ENCODE data around the gene GRAMD4. TPM values are rescaled to one million over a fixed set of nuclear protein-coding genes. Genes with fewer than 3 reads are reported as not detected.

Gene GRAMD4
- total and polyA plus RNA-seq, 2 experiments from 2014 or later, result 2.9 to 10.6 TPM

DNA sequence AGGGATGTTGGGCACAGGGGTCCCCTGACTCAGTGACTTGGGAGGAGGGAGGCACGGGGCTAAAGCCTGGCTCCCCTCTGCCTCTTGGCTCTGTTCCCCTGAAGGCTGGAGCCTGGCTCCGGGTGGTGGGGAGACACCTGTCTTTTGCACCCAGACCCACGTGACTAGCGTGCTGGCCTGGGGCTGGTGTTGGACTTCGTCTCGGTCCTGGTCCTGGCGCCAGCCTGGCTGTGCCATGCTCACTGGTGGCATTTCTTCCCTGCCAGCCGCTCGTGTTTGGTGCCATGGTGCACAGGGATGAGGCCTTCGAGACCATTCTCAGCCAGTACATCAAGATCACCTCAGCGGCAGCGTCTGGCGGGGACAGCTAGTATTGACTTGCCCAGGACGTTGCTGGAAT lies 56.7 kb downstream of the GRAMD4 start:
- no peak overlapping the region for H3K27ac ChIP-seq
- H3K9me2 ChIP-seq (ENCODE audit: insufficient read depth), result no peaks in the 10 kb centered on the region
- H3K9me3 ChIP-seq (ENCODE audit: low read depth), result no peaks in the 10 kb centered on the region
- H3K4me1 ChIP-seq (ENCODE audit: insufficient read depth), result peaks cover 12% of the 10 kb centered on the region
- H3K27me3 ChIP-seq (replicated peaks; ENCODE audit: insufficient read depth), result no peaks in the 10 kb centered on the region
- no peaks in the 10 kb centered on the region for H3K79me2 ChIP-seq (ENCODE audit: insufficient read depth)
- no peaks in the 10 kb centered on the region for H3K36me3 ChIP-seq (ENCODE audit: low read depth)
- no peaks in the 10 kb centered on the region for H4K20me1 ChIP-seq (ENCODE audit: insufficient read depth)
- 0 out of 2 replicates have a peak, but pooled peaks cover 5% of the 10 kb centered on the region for H3F3A ChIP-seq (ENCODE audit: insufficient read depth)
- WGBS, 2 experiments (ENCODE audit: low coverage in 1 of 2, low lambda C conversion rate in 2 of 2, missing lambda C conversion rate in 2 of 2), result 86 to 89% methylated on average over 14 of the region's 14 CpGs
- in situ Hi-C loops (cut with MboI), result no loop called here
- DNase-seq, result no peak
- no peak overlapping the region for H3K4me3 ChIP-seq
- H3K4me2 ChIP-seq (ENCODE audit: unreplicated experiment), result no peak overlapping the region
- no peak overlapping the region for H2AFZ ChIP-seq
- TF ChIP-seq EZH2phosphoT487 (IDR thresholded peaks at IDR 0.05; ENCODE audit: insufficient read depth, low read depth), result no peak
- TF ChIP-seq EZH2 (IDR thresholded peaks at IDR 0.05; ENCODE audit: insufficient read depth, poor library complexity, severe bottlenecking), result no peak
- no peak overlapping the region for H3K9ac ChIP-seq

DNA sequence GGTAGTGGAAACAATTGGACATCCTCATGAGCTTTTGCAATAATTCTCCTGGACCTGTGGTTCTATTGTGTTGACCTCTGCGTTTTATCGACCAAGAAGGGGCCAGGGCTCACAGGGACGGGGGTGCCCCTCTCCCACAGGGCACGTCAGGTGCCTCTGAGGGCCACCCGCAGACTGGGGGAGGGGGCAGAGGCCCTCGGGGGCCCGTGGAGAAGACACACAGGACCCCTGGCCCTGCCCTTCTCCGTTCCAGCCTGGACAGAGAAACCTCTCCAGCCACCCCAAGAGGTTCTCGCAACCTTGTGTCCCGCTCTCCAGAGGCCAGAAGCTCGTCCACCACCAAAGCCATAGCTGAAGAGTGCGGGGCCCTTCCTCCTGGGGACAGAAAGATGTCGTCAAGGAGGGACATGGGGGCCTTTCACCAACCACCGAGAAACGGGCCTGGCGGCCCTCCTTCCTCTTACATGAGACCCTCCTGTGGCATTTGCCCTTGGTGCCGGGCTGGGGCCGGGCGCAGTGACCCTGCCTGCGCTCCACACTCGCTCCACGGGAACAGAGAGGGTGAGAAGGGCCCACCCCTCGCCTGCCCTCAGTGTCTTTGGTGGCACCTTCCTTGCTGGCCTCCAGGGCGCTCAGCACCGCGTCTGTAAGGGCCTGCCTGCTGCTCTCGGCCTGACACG lies 57.3 kb downstream of the GRAMD4 start:
- TF ChIP-seq EZH2phosphoT487 (IDR thresholded peaks at IDR 0.05; ENCODE audit: insufficient read depth, low read depth), result no peak
- TF ChIP-seq EZH2 (IDR thresholded peaks at IDR 0.05; ENCODE audit: insufficient read depth, poor library complexity, severe bottlenecking), result no peak
- 91 to 94% methylated on average over 27 to 28 of the region's 28 CpGs for WGBS, 2 experiments (ENCODE audit: low coverage in 1 of 2, low lambda C conversion rate in 2 of 2, missing lambda C conversion rate in 2 of 2)
- H3K4me1 ChIP-seq (ENCODE audit: insufficient read depth), result peaks cover 12% of the 10 kb centered on the region
- H3K9me3 ChIP-seq (ENCODE audit: low read depth), result no peaks in the 10 kb centered on the region
- no peaks in the 10 kb centered on the region for H4K20me1 ChIP-seq (ENCODE audit: insufficient read depth)
- H3F3A ChIP-seq (ENCODE audit: insufficient read depth), result 0 out of 2 replicates have a peak, but pooled peaks cover 5% of the 10 kb centered on the region
- in situ Hi-C loops (cut with MboI), result no loop called here
- no peak overlapping the region for H3K9ac ChIP-seq
- no peak for DNase-seq
- H3K27ac ChIP-seq, result no peak overlapping the region
- no peaks in the 10 kb centered on the region for H3K27me3 ChIP-seq (replicated peaks; ENCODE audit: insufficient read depth)
- H3K4me3 ChIP-seq, result no peak overlapping the region
- H3K79me2 ChIP-seq (ENCODE audit: insufficient read depth), result no peaks in the 10 kb centered on the region
- no peak overlapping the region for H3K4me2 ChIP-seq (ENCODE audit: unreplicated experiment)
- no peaks in the 10 kb centered on the region for H3K36me3 ChIP-seq (ENCODE audit: low read depth)
- no peaks in the 10 kb centered on the region for H3K9me2 ChIP-seq (ENCODE audit: insufficient read depth)
- no peak overlapping the region for H2AFZ ChIP-seq

DNA sequence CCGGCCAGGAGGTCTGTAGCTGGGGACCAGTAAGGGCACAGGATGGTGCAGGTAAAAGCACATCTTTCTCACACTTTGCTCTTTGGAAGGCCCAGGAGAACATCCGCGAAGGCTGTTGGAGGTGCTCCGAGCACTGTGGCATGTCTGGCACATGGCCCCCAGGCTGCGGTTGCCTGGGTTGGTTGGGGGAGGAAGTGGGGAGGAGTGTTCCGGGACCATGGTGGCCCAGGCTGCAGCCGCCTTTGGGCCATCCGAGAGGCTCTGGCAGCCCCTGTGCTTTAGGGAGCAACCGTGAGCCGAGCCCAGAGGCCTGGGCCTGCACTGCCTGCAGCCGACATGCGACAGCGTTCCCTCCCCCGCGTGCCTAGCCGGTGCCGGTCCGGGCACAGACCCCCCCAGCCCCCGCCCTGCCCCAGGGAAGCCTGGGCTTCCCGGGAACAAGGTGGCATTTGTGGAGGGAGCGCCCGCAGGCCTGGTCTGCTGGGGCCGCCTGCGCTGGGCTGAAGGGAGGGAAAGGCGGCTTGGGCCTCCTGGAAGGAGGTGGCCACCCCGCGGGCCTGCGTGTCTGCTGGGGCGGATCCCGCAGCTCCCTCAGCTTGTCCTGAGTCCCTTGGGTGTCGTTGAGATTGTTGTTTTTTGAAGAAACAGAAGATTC lies 57.9 kb downstream of the GRAMD4 start:
- H3K9me3 ChIP-seq (ENCODE audit: low read depth), result no peaks in the 10 kb centered on the region
- TF ChIP-seq EZH2 (IDR thresholded peaks at IDR 0.05; ENCODE audit: insufficient read depth, poor library complexity, severe bottlenecking) (no peak), EZH2phosphoT487 (IDR thresholded peaks at IDR 0.05; ENCODE audit: insufficient read depth, low read depth) (no peak)
- H3K79me2 ChIP-seq (ENCODE audit: insufficient read depth), result no peaks in the 10 kb centered on the region
- WGBS, 2 experiments (ENCODE audit: low coverage in 1 of 2, low lambda C conversion rate in 2 of 2, missing lambda C conversion rate in 2 of 2), result 95 to 97% methylated on average over 27 to 31 of the region's 31 CpGs
- no peaks in the 10 kb centered on the region for H4K20me1 ChIP-seq (ENCODE audit: insufficient read depth)
- H3K36me3 ChIP-seq (ENCODE audit: low read depth), result no peaks in the 10 kb centered on the region
- H3K9ac ChIP-seq, result no peak overlapping the region
- H3K4me1 ChIP-seq (ENCODE audit: insufficient read depth), result peaks cover 12% of the 10 kb centered on the region
- no peak overlapping the region for H3K27ac ChIP-seq
- H3K27me3 ChIP-seq (replicated peaks; ENCODE audit: insufficient read depth), result no peaks in the 10 kb centered on the region
- H3K4me2 ChIP-seq (ENCODE audit: unreplicated experiment), result no peak overlapping the region
- H3F3A ChIP-seq (ENCODE audit: insufficient read depth), result 0 out of 2 replicates have a peak, but pooled peaks cover 5% of the 10 kb centered on the region
- H2AFZ ChIP-seq, result no peak overlapping the region
- H3K4me3 ChIP-seq, result no peak overlapping the region
- no peaks in the 10 kb centered on the region for H3K9me2 ChIP-seq (ENCODE audit: insufficient read depth)
- in situ Hi-C loops (cut with MboI), result no loop called here
- DNase-seq, result no peak

DNA sequence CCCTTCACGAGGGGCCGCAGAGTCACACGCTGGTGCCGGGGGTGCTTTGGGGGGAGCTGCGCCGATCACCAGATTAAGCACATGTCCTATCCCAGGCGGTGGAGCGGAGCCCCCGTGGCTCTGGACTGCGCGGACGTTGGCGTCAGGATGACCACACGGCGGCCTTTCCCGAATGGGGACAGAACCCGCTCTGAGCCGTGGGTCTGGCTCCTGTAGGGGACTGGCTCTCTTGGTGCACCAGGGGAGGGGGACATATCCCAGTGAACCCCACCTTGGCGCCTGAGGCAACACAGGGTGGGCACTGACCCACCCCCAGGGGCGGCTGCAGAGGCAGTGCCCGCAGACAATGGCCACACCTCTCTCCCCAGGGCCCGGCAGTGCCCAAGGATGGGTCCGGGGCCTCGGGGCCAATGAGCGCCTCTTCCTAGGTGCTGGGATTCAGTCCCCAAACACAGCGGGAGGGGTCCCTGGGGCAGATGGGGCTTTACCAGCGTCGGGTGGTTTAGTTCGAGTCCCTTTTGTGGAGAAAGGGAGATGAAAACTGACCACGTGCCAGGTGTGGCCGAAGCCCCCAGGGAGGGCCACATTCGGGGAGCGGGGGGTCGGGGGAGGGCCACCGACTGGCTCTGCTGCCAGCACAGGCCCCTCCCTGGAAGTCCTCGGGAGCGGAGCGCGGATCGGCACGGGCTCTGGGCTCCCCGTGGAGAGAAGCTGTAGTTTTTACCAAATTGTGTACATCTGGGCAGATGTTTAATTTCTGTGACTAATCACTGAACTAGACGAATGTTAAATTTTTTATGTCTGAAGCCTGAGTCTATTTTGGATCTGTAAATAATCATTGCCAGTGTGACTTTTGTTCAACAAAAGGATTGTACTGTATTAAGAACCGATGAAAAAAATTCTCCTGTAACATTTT lies 58.9 kb downstream of the GRAMD4 start:
- in situ Hi-C loops (cut with MboI), result no loop called here
- peak overlapping the region; percentile 20 for H3K4me2 ChIP-seq (ENCODE audit: unreplicated experiment)

More for the DNA sequence above, 58.9 kb downstream of the GRAMD4 start:
- H3K4me3 ChIP-seq, result no peak overlapping the region
- 0 out of 2 replicates have a peak, but pooled peaks cover 5% of the 10 kb centered on the region for H3F3A ChIP-seq (ENCODE audit: insufficient read depth)
- no peak overlapping the region; the same call in 1 of the 2 replicates for H3K9ac ChIP-seq
- no peak overlapping the region for H3K27ac ChIP-seq
- no peaks in the 10 kb centered on the region for H3K9me2 ChIP-seq (ENCODE audit: insufficient read depth)
- H4K20me1 ChIP-seq (ENCODE audit: insufficient read depth), result no peaks in the 10 kb centered on the region
- no peak for TF ChIP-seq EZH2phosphoT487 (IDR thresholded peaks at IDR 0.05; ENCODE audit: insufficient read depth, low read depth)
- no peak for TF ChIP-seq EZH2 (IDR thresholded peaks at IDR 0.05; ENCODE audit: insufficient read depth, poor library complexity, severe bottlenecking)
- no peaks in the 10 kb centered on the region for H3K79me2 ChIP-seq (ENCODE audit: insufficient read depth)
- peak; percentile 63 for DNase-seq
- H3K27me3 ChIP-seq (replicated peaks; ENCODE audit: insufficient read depth), result no peaks in the 10 kb centered on the region
- 63 to 81% methylated on average over 30 to 44 of the region's 44 CpGs for WGBS, 2 experiments (ENCODE audit: low coverage in 1 of 2, low lambda C conversion rate in 2 of 2, missing lambda C conversion rate in 2 of 2)
- peaks cover 12% of the 10 kb centered on the region for H3K4me1 ChIP-seq (ENCODE audit: insufficient read depth)
- no peaks in the 10 kb centered on the region for H3K36me3 ChIP-seq (ENCODE audit: low read depth)
- no peak overlapping the region for H2AFZ ChIP-seq
- H3K9me3 ChIP-seq (ENCODE audit: low read depth), result no peaks in the 10 kb centered on the region
